ENCODE results near the gene CMTM6. TPM values are rescaled to one million over a fixed set of nuclear protein-coding genes. Genes with fewer than 3 reads are reported as not detected.

Gene CMTM6
- total and polyA plus RNA-seq, 11 donors = 5.2 to 34.8 (median 11.6) TPM

- DNase-seq (no peak), ATAC-seq (peak in 3 of 4 donors; percentile 18 to 63 (median 34))
- peaks cover 0 to 4% (median 0%) of the 10 kb centered on the region in 9 donors for H3K36me3 ChIP-seq
- 71 to 87% (median 82%) methylated on average over 14 to 15 of the region's 15 CpGs for WGBS, 4 donors
- H3K27me3 ChIP-seq = no peaks in the 10 kb centered on the region
- no peaks in the 10 kb centered on the region for H3K9me3 ChIP-seq
- intact Hi-C loops (cut with DNase I) = loop anchor here in 4 of 10 donors (10.0 kb wide), 3 partner anchors 55 to 285 kb away; no protein-coding TSS in a partner anchor
- H3K4me3 ChIP-seq = no peak overlapping the region
- peak overlapping the region in 1 of 12 donors; percentile 74 for H3K27ac ChIP-seq
- peaks cover 0 to 37% (median 2%) of the 10 kb centered on the region in 12 donors for H3K4me1 ChIP-seq
- TF ChIP-seq, protein P1, sequence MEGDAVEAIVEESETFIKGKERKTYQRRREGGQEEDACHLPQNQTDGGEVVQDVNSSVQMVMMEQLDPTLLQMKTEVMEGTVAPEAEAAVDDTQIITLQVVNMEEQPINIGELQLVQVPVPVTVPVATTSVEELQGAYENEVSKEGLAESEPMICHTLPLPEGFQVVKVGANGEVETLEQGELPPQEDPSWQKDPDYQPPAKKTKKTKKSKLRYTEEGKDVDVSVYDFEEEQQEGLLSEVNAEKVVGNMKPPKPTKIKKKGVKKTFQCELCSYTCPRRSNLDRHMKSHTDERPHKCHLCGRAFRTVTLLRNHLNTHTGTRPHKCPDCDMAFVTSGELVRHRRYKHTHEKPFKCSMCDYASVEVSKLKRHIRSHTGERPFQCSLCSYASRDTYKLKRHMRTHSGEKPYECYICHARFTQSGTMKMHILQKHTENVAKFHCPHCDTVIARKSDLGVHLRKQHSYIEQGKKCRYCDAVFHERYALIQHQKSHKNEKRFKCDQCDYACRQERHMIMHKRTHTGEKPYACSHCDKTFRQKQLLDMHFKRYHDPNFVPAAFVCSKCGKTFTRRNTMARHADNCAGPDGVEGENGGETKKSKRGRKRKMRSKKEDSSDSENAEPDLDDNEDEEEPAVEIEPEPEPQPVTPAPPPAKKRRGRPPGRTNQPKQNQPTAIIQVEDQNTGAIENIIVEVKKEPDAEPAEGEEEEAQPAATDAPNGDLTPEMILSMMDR (IDR thresholded peaks at IDR 0.05) = no peak
- TF ChIP-seq POLR2A (IDR thresholded peaks at IDR 0.05) = no peak
Observed at GRCh38 chr3:32460031-32460749, 42.5 kb downstream of the CMTM6 start.

DNA sequence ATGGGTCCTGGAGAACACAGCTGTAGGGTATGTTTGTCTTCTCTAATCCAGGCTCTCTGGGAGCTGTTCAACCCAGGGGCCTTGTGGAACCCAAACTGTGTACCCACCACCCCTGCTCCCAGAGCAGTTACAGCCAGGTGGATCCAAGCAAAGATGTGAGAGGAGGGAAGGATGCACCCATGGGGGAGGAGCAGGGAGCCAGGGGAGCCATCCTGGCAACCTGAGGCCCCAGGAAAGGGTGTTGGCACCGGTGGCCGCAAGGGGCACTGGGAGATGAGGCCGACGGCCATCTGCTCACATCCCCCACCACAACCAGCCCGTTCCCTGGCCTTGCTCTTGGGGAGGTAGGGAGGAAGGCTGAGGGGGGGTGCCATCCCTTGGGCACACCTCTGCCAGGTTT lies 43.2 kb downstream of the CMTM6 start:
- ATAC-seq = no peak
- no peaks in the 10 kb centered on the region for H3K9me3 ChIP-seq
- no peaks in the 10 kb centered on the region for H3K27me3 ChIP-seq
- no peak overlapping the region for H3K4me3 ChIP-seq
- TF ChIP-seq POLR2A (IDR thresholded peaks at IDR 0.05) = no peak
- TF ChIP-seq, protein P1 (IDR thresholded peaks at IDR 0.05) = no peak
- peak overlapping the region in 1 of 12 donors; percentile 74 for H3K27ac ChIP-seq
- peaks cover 0 to 11% (median 0%) of the 10 kb centered on the region in 9 donors for H3K36me3 ChIP-seq
- intact Hi-C loops (cut with DNase I) = no loop called here
- peaks cover 0 to 37% (median 2%) of the 10 kb centered on the region in 12 donors for H3K4me1 ChIP-seq
- DNase-seq = no peak
- 94 to 98% (median 95%) methylated on average over 5 of the region's 5 CpGs for WGBS, 4 donors

DNA sequence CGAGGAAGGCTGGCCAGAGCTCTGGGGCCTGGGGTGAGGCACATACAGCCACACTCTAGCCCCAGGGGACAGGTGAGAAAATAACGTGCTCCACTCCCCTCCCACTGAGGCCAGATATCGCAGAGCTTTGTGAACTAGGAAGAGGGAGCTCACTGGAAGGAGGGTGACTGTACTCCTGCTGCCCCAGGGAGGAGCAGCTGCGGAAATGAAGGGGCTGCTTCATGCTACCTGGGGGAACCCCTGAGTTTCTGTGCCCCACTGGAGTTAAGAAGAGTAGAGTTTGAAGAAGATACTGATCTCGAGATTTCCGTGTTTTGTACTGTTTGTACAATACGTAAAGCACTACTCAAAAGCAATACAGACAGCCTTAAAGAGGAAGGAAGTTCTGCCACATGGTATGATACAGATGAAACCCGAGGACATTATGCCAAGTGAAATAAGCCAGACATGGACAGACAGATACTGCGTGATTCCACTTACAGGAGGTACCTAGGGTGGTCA lies 44.6 kb downstream of the CMTM6 start:
- peak; percentile 38 to 73 (median 53) for ATAC-seq
- DNase-seq = no peak
- no peaks in the 10 kb centered on the region for H3K9me3 ChIP-seq
- no peak overlapping the region for H3K4me3 ChIP-seq
- no peaks in the 10 kb centered on the region for H3K27me3 ChIP-seq
- peaks cover 0 to 24% (median 0%) of the 10 kb centered on the region in 9 donors for H3K36me3 ChIP-seq
- intact Hi-C loops (cut with DNase I) = no loop called here
- H3K27ac ChIP-seq = peak overlapping the region in 3 of 12 donors; percentile 38 to 83 (median 43)
- no peak for TF ChIP-seq POLR2A (IDR thresholded peaks at IDR 0.05)
- TF ChIP-seq, protein P1 (IDR thresholded peaks at IDR 0.05) = no peak
- peaks cover 0 to 37% (median 2%) of the 10 kb centered on the region in 12 donors for H3K4me1 ChIP-seq
- 49 to 73% (median 59%) methylated on average over 9 of the region's 9 CpGs for WGBS, 4 donors

- no peak for ATAC-seq
Observed at GRCh38 chr3:32456429-32457130, 46.1 kb downstream of the CMTM6 start.

More at GRCh38 chr3:32456429-32457130, 46.1 kb downstream of the CMTM6 start:
- Histone ChIP-seq H3K27me3 (no peaks in the 10 kb centered on the region), H3K4me3 (no peak overlapping the region), H3K27ac (peak overlapping the region in 1 of 12 donors; percentile 40), H3K4me1 (peaks cover 0 to 37% (median 0%) of the 10 kb centered on the region in 12 donors), H3K36me3 (peaks cover 0 to 34% (median 0%) of the 10 kb centered on the region in 9 donors), H3K9me3 (no peaks in the 10 kb centered on the region)
- no peak for DNase-seq
- 88 to 98% (median 93%) methylated on average over 10 to 11 of the region's 11 CpGs for WGBS, 4 donors
- TF ChIP-seq, protein P1 (IDR thresholded peaks at IDR 0.05) = no peak
- TF ChIP-seq POLR2A (IDR thresholded peaks at IDR 0.05) = no peak
- intact Hi-C loops (cut with DNase I) = no loop called here

Measured in heart left ventricle (tissue), 16 donors.